ENCODE measurements around the gene UBE2G2.

DNA sequence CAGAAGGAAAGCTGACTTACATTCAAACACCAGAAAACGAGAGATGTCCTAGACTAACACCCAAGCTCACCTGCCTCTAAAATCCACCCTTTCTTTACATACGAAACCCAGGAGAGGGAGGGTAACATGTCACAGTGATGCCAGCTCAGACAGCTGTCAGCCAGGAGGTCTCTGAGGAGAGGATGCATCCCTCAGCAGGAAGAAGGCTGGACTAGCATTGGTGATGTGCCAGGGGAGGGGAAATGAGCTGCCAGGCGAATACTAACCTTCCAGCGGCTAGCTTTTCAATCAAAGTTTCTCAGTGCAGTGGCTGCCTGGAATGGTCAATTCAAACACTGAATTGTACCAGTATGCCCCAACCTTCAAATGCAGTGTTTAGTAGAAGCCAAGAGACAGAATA, 3.6 kb upstream of the UBE2G2 start:
- TF ChIP-seq CTCF (IDR thresholded peaks at IDR 0.05), result no peak
- no peak for TF ChIP-seq POLR2A (IDR thresholded peaks at IDR 0.05)
